A673 (cell line): Measurements from ENCODE around the gene FUT3. TPM values are rescaled to one million over a fixed set of nuclear protein-coding genes. Genes with fewer than 3 reads are reported as not detected.

Experiments
- Bru-seq: library from RNA; stranded (reverse); fragments of 400-500 nt; gene quantifications from one replicate; lab custom pipeline; 2021; lab: Mats Ljungman, UMichigan
- BruChase-seq, 2 experiments: library from RNA; stranded (reverse); fragments of 400-500 nt; gene quantifications; one replicate each; lab custom pipeline; 2021; lab: Mats Ljungman, UMichigan
- BruUV-seq: library from RNA; stranded (reverse); fragments of 400-500 nt; replicated peaks from 2 replicates; lab custom pipeline; 2021; lab: Mats Ljungman, UMichigan
- CTCF ChIA-PET: fragments of 300-600 bp; sonication (Branson Sonifier 250); formaldehyde crosslinking; loops from one replicate; lab custom pipeline; 2022; ENCODE audit warnings: antibody characterized with exemption; lab: Charles Lee
- POLR2A ChIA-PET: fragments of 300-600 bp; sonication (Branson Sonifier 250); formaldehyde crosslinking; loops from one replicate; lab custom pipeline; 2022; ENCODE audit warnings: antibody characterized with exemption; ENCODE audit not compliant: low non-redundant PET; lab: Charles Lee
- DNase-seq: peaks from one replicate; pipeline ENCODE4 v3.0.0-alpha.2; 2015; ENCODE audit warnings: low spot score
- H3K27ac ChIP-seq: fragments of 200-600 bp; sonication (generic); 2 replicates; pipeline ENCODE4 v1.5.1; 2016; ENCODE audit warnings: mixed run types, low read depth, mild to moderate bottlenecking, mixed read lengths, antibody characterized with exemption, low read length; ENCODE audit not compliant: poor library complexity, severe bottlenecking
- H3K27me3 ChIP-seq: fragments of 200-600 bp; sonication (generic); replicated peaks from 2 replicates; pipeline ENCODE4 v1.6.1; 2017; ENCODE audit warnings: mixed run types, low read depth, mild to moderate bottlenecking, mixed read lengths, antibody characterized with exemption, low read length; ENCODE audit not compliant: insufficient read depth, poor library complexity
- H3K36me3 ChIP-seq: fragments of 200-600 bp; sonication (generic); 2 replicates; pipeline ENCODE4 v1.6.1; 2016; ENCODE audit warnings: mixed run types, mild to moderate bottlenecking, mixed read lengths, antibody characterized with exemption, low read length; ENCODE audit not compliant: insufficient read depth, poor library complexity, severe bottlenecking
- H3K4me1 ChIP-seq: fragments of 200-600 bp; sonication (generic); 2 replicates; pipeline ENCODE4 v1.6.1; 2017; ENCODE audit warnings: mixed run types, mild to moderate bottlenecking, mixed read lengths, antibody characterized with exemption, low read length; ENCODE audit not compliant: insufficient read depth, poor library complexity, severe bottlenecking
- H3K4me3 ChIP-seq: fragments of 200-600 bp; sonication (generic); 2 replicates; pipeline ENCODE4 v1.5.1; 2016; ENCODE audit warnings: low read depth, mixed run types, mild to moderate bottlenecking, mixed read lengths, low read length; ENCODE audit not compliant: poor library complexity, severe bottlenecking
- H3K9me3 ChIP-seq: fragments of 200-600 bp; sonication (generic); 2 replicates; pipeline ENCODE4 v1.6.1; 2016; ENCODE audit warnings: mixed run types, low read depth, mild to moderate bottlenecking, mixed read lengths, antibody characterized with exemption, low read length; ENCODE audit not compliant: poor library complexity, severe bottlenecking
- EZH2 ChIP-seq: fragments of 200-600 bp; sonication (generic); IDR thresholded peaks from 2 replicates; pipeline ENCODE4 v1.6.1; 2017; ENCODE audit warnings: borderline replicate concordance, low read depth, mild to moderate bottlenecking, mixed read lengths, antibody characterized with exemption, low read length; ENCODE audit not compliant: poor library complexity, severe bottlenecking
- intact Hi-C: fragments of 100-400 bp; cut with micrococcal nuclease; formaldehyde crosslinking; loops from one replicate; pipeline ENCODE4 v1.10.0; 2022; ENCODE audit not compliant: unreplicated experiment
- long read RNA-seq: library from polyadenylated mRNA; stranded (forward); transcript quantifications from one replicate; pipeline ENCODE4 v2.0.0, GENCODE V29; 2022
- total RNA-seq: library from RNA; stranded (reverse); gene quantifications from 2 replicates; pipeline ENCODE4 v1.2.3, GENCODE V29; 2021
- TF ChIP-seq, protein P1 (sequence below): fragments of 300-800, 200-600 bp; sonication (generic); conservative IDR thresholded peaks from 2 replicates; pipeline ENCODE4 v1.5.1; 2017; ENCODE audit warnings: low read depth, mild to moderate bottlenecking, antibody characterized with exemption, low read length, moderate library complexity, mixed read lengths

Gene FUT3
- total RNA-seq (not detected in 2 replicates), Bru-seq, nascent RNA (not detected), BruChase-seq, experiment 1, labeled RNA remaining after a 2-hour chase (not detected), BruChase-seq, experiment 2, labeled RNA remaining after a 6-hour chase (percentile 12 among the genes with signal in this experiment)
- long read RNA-seq: 0 reads

DNA sequence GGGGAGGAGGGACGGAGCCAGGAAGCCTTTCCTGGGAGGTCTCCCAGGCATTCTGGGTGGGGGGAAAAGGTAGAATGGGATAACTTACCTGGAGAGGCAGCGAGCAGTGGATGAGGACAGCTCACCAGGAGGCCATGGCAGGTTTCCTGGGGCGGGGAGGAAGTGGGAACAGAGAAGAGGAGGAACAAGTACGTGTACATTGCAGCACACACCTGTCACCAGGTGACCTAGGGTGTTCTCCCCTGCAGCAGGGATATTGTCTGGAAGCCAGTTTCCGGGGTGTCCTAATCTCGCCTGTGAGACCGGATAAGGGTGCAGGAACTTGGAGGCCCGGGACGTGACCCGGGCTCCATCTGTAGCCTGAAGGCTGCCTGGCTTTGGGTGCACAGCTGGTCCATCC is at the start of gene FUT3:
FUT3 (minus strand) TSS at position 148 of the 400 bp plus-strand sequence.
- intact Hi-C loops: no loop called here
- Histone ChIP-seq H3K4me3 (no peak within 1 kb of the TSS), H3K36me3 (no peaks in the 10 kb centered on the region), H3K27me3 (no peaks in the 10 kb centered on the region), H3K9me3 (no peaks in the 10 kb centered on the region), H3K27ac (no peak within 1 kb of the TSS), H3K4me1 (peaks cover 11% of the 10 kb centered on the region)
- no peak for TF ChIP-seq EZH2
- TF ChIP-seq, protein P1, sequence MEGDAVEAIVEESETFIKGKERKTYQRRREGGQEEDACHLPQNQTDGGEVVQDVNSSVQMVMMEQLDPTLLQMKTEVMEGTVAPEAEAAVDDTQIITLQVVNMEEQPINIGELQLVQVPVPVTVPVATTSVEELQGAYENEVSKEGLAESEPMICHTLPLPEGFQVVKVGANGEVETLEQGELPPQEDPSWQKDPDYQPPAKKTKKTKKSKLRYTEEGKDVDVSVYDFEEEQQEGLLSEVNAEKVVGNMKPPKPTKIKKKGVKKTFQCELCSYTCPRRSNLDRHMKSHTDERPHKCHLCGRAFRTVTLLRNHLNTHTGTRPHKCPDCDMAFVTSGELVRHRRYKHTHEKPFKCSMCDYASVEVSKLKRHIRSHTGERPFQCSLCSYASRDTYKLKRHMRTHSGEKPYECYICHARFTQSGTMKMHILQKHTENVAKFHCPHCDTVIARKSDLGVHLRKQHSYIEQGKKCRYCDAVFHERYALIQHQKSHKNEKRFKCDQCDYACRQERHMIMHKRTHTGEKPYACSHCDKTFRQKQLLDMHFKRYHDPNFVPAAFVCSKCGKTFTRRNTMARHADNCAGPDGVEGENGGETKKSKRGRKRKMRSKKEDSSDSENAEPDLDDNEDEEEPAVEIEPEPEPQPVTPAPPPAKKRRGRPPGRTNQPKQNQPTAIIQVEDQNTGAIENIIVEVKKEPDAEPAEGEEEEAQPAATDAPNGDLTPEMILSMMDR: no peak
- ChIA-PET CTCF (interaction anchor here (0.7 kb wide), 1 partner anchor 47 kb away, joined by 3 read pairs; no protein-coding TSS in a partner anchor), POLR2A (no interaction called here)
- BruUV-seq: no TSS peak
- DNase-seq: no peak

DNA sequence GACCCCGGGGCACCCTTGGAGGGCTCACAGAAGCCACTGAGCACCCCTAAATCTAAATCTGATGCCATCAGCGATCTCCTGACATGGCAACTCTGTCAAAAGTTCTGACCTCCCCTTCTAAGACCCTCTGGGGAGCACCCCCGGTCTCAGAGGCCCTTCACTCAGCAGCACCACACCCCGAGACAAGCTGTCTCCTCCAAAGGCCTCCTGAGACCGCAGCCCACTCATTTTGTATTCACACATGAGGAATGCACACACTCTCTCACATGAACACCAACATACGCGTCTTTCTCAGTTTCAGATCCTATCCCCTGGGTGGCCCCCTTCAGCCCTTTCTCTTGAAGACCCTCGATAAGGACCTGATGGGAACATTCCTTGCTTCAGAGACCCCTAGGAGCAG is 49.7 kb upstream of the FUT3 start:
- POLR2A ChIA-PET: no interaction called here
- no TSS peak for BruUV-seq

DNA sequence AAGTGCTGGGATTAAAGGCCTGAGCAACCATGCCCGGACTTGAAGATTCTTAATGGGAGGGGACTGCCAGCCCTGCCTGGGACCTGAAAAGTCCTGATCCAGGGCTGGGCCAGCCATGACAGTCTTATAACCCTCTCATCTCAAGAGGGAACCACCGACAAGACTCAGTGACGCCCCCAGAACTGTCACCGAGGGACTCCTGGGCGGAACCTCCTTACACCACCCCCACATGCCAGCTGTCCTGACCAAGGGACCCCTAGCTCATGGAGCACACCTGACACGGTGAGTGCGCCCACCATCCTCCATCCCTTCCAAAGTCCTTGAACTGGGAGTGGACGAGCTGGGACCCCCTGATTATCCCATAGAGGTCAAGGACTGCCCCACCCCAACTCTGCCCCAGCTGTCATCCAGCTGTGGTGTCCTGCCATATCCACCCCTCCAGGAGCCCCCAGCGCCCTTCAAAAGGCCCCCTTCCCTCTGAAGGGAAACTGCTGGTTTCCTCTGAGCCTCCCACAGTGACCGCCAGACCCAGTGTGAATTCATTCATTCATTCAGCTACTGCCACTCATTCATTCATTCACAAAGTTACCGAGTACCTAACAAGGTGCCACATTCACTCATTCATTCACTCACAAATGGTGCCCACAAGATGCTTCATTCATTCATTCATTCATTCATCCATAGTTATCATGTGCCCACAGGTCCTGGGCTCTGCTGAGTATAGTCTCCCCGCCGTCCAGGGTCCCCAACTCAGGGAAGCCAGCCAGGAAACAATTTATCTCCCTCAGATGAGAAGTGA is 48.7 kb upstream of the FUT3 start:
- no peaks in the 10 kb centered on the region for H3K27me3 ChIP-seq
- CTCF ChIA-PET: interaction anchor here (0.7 kb wide), 1 partner anchor 8 kb away, joined by 4 read pairs; no protein-coding TSS in a partner anchor
- no peak for TF ChIP-seq EZH2
- TF ChIP-seq, protein P1: no peak
- peaks cover 14% of the 10 kb centered on the region for H3K36me3 ChIP-seq
- no peak overlapping the region for H3K4me3 ChIP-seq
- no peak overlapping the region for H3K27ac ChIP-seq
- no peak for DNase-seq
- POLR2A ChIA-PET: no interaction called here
- H3K9me3 ChIP-seq: no peaks in the 10 kb centered on the region
- BruUV-seq: no TSS peak
- peaks cover 8% of the 10 kb centered on the region for H3K4me1 ChIP-seq
- intact Hi-C loops: no loop called here

More for the DNA sequence above, 49.7 kb upstream of the FUT3 start:
- TF ChIP-seq, protein P1: no peak
- no peak for TF ChIP-seq EZH2
- H3K27me3 ChIP-seq: no peaks in the 10 kb centered on the region
- intact Hi-C loops: no loop called here
- CTCF ChIA-PET: interaction anchor here (0.7 kb wide), 1 partner anchor 9 kb away, joined by 4 read pairs; no protein-coding TSS in a partner anchor
- DNase-seq: no peak
- H3K36me3 ChIP-seq: peaks cover 5% of the 10 kb centered on the region
- peaks cover 8% of the 10 kb centered on the region for H3K4me1 ChIP-seq
- H3K4me3 ChIP-seq: no peak overlapping the region
- no peaks in the 10 kb centered on the region for H3K9me3 ChIP-seq
- H3K27ac ChIP-seq: no peak overlapping the region
